Hindlimb muscle (tissue), 1 donor: ENCODE measurements around the gene AMDHD2. TPM values are rescaled to one million over a fixed set of nuclear protein-coding genes. Genes with fewer than 3 reads are reported as not detected.
A peak's percentile ranks its signal among the peaks of the same experiment; 100 is the strongest.
"Not testable (repeated sequence)": the region's sequence is repeated elsewhere in the genome, so short reads cannot be mapped to it uniquely, and the experiment has no call there.

Source experiments
- DNase-seq: peaks from one replicate; pipeline ENCODE4 v3.0.0-alpha.2; 2013
- polyA plus RNA-seq: library from polyadenylated mRNA; unstranded; fragments of 120-200 nt; gene quantifications from one replicate; pipeline ENCODE4 v1.2.1, GENCODE V29; 2013; ENCODE audit not compliant: insufficient read length

The AMDHD2 gene
- polyA plus RNA-seq, 1 donor: 13.2 TPM

DNA sequence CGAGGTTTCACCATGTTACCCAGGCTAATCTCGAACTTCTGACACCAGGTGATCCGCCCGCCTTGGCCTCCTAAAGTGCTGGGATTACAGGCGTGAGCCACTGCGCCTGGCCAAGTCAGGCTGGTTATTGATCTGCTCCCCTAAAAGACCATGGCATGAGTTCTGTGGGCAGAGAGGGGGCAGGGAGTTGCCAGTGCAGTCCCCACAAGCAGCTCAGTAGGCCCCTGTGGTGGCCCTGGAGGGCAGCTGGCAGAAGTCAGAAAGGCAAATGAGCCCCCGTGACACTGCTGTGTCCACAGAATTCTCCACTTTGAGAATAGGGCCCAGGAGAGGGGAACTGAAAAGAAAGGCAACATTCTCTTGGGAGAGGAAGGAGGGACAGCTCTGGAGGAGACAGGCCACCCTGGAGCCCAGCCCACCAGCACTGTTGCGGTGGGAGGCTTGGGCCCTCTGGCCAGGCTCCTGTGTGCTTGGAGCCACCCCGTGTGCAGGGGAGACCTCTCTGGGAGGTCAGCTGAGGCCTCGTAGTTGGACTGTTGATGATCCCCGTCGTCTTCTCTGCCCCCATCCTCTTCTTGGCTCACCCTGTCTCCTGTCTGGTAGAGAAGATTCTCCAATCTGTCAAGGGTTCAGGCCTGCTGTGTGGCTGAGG is 2.1 kb upstream of the AMDHD2 start:
- DNase-seq: no peak

DNA sequence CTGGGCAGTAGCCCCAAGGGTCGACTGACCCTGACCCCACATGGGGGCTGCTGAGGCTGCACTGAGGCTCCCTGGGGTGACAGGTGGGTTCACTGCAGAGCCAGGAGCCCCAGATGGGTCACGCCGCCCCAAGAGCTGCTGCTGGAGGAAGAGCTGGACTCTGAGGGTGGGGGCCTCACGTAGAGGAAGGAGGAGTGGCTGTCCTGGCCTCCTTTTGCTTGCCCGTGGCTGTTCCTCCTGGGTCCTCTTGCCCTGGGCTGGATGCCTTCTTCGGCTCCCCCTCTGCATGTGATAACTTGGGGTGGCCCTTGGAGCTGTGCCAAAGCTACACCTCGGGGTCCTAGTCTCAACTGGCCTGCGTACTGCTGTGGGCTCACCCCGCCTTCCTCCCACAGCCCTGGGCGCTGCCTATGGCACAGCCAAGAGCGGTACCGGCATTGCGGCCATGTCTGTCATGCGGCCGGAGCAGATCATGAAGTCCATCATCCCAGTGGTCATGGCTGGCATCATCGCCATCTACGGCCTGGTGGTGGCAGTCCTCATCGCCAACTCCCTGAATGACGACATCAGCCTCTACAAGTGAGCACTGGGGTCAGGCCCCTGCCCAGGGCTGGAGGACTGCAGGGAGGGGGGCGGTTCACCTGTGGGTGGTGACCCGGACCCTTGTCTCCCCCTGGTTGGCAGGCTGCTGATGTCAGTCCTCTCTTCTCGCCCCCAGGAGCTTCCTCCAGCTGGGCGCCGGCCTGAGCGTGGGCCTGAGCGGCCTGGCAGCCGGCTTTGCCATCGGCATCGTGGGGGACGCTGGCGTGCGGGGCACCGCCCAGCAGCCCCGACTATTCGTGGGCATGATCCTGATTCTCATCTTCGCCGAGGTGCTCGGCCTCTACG is 1.1 kb upstream of the AMDHD2 start:
- DNase-seq: no peak

DNA sequence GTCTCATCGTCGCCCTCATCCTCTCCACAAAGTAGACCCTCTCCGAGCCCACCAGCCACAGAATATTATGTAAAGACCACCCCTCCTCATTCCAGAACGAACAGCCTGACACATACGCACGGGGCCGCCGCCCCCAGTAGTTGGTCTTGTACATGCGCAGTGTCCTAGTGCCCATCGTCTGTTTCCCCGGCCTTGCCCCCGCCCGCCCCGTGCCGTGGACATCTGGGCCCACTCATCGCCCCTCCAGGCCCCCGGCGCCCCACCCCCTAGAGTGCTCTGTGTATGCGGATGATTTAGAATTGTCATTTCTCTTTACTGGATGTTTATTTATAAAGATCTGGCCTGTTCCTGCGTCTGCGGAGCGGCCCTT is 475 bp upstream of the AMDHD2 start:
- no peak for DNase-seq

DNA sequence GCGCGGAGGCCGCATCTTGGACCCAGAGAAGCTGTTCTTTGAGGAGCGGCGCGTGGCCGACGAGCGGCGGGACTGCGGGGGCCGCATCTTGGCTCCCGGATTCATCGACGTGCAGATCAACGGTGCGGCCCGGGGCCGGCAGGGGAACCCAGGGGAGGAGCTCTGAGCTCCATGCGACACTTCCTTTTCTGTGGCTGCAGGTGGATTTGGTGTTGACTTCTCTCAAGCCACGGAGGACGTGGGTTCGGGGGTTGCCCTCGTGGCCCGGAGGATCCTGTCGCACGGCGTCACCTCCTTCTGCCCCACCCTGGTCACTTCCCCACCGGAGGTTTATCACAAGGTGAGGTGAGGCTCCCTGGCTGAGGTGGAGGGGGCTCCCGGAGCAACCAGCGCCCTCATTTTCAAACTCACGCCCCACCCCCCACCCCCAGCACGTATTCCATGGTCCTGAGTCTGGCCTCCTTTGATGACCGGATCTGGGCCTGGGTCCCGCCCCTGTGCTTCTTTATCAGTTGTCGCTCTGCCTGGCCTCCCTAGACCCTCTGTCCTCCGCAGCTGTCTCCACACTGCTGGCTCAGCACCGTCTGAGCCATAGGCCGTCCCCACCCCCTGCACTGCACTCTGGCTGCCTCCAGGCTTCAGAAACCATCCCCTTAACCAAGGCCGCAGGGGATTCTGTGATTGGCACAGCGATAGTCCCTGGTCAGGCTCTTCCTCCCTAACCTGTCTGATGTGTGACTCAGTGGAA is 787 bp downstream of the AMDHD2 start:
- no peak for DNase-seq

DNA sequence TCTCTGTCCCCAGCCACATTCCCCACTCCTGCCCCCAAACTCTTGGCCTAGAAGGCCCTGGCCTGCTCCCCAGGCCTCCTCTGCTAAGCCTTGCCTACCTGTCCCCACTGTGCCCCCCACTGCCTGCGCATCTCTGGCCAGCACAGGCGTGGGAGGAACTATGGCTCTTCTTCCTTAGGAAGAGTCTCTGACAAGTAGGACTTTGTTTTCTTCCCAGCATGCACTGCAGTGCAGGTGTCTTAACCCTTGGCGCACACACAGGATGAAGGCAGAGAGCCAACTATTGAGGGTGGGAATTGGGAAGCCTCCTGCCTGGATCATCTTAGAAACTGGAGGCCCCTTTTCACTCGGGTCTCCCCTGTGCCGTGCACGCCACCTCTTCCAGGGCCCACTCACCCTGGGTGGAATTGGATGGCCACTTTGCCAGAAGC is 3.6 kb downstream of the AMDHD2 start:
- no peak for DNase-seq

DNA sequence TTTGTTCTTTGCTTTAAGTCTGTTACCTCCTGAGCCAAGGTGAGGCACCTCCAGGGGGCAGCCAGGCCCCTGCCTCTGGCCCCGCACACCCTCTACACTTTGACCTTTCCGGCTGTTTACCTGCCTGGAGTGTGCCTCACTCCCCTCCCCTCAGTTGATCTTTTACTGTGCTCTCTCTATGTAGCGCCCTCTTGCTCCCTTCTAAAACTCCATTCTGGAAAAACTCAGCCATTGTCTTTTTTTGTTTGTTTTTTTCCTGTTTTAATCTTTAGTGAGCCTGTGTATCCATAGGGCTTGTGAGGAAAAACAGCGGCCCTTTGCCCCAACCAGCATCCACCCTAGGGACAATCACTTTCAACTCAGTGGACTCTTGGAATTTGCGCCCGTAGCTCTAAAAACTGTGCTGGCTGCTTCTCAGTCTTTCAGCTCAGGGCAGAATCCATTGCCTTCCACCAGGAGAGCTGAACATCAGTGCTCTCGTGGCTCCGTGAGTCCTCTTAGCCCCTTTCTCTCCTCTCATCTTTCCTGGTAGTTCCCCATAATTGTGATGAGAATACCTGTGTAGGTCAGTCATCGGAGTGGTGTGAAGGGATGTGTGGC is 4.3 kb downstream of the AMDHD2 start:
- no peak for DNase-seq

DNA sequence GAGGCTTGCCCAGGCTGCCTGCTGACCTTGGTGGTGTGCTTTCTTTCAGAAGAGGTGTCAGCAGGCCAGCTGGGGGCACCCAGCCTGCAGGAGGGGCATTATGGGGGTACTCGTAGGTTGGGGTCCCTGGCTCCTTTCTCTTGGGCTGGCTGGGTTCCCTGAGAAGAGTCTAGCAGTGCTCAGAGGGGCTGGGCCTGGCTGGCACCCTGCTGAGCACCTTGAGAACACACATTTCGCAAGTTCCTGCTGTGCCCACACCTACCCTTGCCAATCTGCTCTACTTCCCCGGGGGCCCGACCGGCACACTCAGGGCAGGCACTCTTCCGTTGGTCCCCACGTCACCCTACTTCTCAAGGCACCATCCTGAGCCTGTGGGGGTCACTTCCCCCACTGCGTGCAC is 6.0 kb downstream of the AMDHD2 start:
- no peak for DNase-seq

DNA sequence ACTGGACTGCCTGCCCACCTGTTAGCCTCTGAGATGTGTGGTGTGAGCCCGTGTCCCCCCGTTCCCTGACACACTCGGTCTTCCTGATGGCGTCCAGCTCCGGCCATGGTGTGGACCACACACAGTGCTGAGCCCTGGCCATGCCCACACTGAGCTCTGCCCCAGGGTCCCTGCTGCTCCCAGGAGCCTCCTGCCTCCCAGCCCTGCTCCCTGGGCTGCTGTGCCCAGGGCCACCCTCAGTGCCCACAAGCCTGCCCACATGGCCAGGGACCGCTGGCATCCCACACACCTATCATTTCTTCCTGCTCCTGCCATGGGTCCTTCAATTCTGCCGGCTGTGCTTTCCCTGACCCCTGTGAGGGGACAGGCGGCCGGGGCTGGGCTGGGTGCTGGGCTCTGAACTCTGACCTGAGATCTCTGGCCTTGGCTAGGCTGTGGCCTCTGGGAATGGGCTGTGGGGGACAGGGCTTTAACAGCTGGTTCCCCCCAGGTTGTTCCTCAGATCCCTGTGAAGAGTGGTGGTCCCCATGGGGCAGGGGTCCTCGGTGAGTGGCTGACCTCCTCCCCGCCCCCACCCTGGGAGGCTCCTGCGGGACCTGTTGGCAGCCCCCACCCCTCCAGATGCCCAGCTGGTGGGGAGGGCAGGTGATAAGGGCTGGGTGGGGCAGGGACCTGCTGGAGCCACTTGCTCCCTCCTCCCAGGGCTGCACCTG is 7.1 kb downstream of the AMDHD2 start:
- no peak for DNase-seq

DNA sequence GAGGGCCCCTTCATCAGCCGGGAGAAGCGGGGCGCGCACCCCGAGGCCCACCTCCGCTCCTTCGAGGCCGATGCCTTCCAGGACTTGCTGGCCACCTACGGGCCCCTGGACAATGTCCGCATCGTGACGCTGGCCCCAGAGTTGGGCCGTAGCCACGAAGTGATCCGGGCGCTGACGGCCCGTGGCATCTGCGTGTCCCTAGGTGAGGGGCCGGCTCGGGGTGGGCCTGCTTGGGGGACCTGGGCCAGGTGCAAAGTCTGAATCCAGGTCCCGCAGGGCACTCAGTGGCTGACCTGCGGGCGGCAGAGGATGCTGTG is 7.6 kb downstream of the AMDHD2 start:
- DNase-seq: no peak

DNA sequence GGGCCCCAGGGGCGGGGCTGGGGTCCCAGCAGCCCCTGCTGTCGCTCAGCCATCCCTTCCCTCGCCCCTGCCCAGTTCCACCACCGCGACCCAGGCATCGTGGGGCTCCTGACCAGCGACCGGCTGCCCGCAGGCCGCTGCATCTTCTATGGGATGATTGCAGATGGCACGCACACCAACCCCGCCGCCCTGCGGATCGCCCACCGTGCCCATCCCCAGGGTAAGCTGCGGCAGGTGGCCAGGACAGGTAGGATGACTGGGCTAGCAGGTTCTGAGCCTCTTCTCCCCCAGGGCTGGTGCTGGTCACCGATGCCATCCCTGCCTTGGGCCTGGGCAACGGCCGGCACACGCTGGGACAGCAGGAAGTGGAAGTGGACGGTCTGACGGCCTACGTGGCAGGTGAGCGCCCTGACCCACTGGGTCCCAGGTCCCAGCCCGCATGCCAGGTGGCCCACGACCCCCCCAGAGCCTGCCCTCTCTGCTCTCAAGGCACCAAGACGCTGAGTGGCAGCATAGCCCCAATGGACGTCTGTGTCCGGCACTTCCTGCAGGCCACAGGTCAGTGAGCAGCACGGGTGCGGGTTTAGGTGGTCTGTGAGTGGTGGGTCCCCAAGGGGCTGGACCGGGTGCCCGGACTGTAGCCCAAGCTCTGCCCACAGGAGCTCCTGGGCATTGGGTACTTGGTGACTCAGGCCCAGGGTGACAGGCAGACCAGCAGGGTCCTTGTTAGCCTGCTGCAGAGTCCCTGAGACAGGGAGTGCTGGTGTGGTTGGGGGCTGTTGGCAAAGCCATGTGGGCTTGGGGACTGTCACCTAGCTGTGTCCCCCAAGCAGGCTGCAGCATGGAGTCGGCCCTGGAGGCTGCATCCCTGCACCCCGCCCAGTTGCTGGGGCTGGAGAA is 8.2 kb downstream of the AMDHD2 start:
- no peak for DNase-seq

DNA sequence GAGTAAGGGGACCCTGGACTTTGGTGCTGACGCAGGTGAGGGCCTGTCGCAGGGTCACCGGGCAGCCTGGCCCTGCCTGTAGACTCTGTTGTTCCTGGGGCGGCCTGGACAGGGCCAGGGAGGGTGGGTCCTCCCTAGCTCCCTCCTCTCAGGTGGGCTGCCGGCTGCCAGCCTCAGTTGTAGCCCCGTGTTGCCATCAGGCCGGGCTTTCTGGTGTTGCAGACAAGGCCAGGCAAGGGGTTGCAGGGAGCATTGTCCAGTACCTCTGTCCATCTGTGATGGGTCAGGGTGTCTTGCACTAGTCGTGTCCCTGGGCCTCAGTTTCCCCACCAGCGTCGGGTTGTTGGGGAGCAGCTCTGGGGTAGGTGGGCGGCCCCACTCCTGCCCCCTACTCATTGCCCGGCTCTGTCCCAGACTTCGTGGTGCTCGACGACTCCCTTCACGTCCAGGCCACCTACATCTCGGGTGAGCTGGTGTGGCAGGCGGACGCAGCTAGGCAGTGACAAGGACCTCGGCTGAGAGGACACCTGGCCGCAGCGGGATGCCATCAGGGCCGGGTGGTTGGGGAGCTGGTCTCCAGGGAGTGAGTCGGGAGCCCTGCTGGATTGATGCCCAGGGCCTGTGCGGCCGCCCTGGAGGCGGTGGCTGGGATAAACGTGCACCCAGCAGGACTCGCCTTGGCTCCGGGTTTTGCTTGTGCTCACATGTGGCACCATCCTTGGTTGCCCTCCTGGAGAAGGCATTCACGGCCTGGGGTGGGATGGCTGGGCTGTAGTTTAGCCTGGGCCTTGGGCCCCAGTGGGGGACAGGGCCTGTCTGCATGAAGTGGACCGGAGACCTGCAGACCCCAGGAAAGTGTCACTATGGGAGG is 9.1 kb downstream of the AMDHD2 start:
- DNase-seq: no peak

DNA sequence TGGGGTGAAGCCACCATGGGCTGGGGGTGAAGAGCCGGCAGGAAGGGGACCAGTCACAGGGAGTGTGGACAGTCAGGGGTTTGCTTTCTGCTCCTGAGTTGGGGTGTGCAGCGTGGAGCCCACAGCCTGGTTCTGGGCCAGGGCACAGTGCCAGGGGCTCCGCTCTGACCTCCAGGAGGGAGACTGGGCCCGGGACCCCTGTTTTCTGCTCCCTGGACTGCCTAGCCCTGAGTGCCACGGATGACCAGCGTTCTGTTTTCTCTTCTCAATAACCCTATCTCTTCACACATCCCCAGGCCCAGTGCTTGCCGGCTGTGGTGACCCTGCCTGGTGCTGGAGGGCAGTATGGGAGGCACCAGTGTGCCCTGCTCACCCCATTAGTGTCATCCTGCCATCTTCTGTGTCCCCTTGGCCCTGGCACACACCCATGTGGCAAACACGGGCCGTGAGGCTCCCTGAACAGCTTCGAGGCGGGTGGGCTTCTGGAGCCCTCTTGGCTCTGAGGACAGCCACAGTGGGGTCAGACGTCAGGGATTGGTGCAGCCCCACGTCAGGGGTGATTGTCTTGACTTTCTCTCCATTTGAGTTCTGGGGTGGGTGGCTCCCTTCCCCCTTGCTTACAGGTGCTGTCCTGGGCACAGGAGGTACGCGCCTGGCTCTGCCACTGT is 9.9 kb downstream of the AMDHD2 start:
- DNase-seq: no peak

DNA sequence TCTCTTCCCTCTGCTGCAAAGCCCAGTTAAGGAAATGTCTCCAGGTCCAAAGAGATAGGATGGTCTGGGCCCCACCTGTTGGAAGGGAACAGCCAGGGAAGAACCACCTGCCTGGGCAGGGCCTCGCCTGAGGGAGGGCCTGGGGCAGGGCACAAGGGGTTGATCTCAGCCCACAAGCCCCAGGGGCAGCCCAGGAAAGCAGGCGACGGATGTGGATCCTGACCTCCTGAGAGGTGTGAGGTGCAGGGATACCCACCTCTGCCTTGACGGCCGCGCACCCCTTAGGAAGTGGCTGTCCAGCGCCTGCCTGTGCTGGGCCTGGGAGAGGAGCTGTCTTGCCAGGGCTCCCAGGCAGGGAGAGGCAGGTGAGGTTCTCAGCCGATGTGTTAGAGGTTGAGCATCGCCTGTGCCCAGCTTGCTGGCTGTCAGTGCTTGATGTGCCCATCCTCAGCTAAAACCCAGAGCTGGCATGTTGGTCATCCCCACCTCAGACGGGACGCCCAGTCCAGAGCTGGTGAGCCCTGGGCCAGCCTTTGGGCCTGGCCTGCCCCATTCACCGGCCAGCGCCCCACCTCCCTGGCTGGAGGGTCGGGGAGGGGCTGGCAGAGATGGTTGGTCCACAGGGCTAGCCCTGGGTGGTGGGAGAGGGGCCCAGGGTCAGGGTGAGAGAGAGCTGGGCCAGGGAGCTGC is 10.6 kb downstream of the AMDHD2 start:
- DNase-seq: no peak

DNA sequence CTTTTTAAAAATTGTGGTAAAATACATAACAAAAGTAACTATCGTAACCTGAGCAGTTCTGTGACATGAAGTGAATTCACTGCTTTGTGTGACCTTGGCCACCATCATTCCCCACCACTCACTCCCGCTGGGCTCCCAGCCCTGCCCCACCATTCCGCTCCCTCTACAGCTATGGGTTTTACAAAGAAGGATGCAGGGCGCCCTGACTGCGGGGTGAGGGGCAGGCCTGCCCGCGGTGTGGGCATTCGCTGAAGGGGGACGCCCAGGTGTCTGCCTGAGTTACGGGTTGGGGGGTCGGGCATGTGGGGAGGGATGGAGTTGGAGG is 11.2 kb downstream of the AMDHD2 start, which contains the start of gene CEMP1:
Gene CEMP1, minus strand, starts transcription at position 38 of the 325 bp plus-strand sequence. CDS start 335 bp downstream, outside the sequence.
- no peak for DNase-seq

DNA sequence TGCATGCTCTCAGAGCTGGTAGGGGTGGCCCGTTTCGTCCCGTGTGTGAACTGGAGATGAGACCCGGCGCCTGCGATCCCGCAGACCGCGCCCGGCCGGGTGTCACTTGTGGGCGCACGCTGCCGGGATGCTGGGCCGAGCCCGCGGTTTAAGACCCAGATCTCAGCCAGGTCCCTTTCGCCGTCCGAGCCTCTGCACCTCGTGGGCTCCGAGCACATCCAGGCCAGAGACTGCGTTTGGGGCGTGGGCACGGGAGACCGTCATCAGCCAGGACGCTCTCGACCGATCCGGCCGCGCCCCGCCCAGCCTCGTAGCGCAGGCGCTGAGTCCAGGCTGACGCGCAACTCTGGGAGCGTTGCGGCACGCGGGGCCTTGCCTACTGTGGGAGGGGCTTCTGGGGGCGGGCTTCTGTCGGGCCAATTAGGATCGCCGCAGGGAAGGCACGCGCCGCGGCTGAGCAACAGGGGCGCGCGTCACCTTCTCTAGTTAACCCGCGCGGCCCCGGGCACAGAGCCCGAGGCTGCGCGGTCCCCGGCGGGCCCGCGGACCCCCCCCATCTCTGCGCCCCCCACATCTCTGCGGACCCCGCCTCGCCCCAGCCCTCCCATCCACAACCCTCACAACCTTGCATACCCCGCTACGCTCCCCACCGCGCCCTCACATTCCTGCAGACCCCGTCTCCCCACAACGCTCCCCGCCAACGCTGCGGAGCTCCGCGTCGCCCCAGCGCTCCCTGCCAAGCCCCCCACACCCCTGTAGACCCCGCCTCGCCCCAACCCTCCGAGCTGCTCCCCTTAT is 11.7 kb downstream of the AMDHD2 start:
- DNase-seq: peak; percentile 99

DNA sequence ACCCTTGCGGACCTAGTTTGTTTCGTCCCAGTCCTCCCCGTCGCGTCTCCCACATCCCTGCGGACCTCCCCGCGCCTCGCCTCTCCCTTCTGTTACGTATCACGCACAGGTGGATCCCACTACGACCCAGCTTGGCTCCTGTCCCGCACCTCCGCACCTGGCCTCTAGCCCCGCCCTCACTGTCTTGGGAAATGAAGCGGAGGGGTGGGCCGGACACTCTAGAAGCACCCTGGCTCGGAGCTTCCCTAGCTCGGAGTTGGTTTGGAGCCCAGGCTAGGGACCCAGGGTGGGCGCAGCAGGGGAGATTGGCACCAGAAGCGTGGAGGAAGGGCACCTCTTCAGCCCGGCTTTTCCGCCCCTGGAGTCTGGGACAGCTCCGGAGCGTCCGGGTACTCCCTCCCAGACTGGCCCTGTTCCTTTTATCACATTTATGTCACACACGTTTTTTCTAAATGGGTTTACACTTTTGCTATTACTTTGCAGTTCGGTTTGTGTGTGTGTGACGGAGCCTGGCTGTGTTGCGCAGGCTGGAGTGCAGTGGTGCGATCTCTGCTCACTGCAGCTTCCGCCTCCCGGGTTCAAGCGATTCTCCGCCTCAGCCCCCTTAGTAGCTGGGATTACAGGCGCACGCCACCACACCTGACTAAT is 12.4 kb downstream of the AMDHD2 start:
- DNase-seq: peak; percentile 53

DNA sequence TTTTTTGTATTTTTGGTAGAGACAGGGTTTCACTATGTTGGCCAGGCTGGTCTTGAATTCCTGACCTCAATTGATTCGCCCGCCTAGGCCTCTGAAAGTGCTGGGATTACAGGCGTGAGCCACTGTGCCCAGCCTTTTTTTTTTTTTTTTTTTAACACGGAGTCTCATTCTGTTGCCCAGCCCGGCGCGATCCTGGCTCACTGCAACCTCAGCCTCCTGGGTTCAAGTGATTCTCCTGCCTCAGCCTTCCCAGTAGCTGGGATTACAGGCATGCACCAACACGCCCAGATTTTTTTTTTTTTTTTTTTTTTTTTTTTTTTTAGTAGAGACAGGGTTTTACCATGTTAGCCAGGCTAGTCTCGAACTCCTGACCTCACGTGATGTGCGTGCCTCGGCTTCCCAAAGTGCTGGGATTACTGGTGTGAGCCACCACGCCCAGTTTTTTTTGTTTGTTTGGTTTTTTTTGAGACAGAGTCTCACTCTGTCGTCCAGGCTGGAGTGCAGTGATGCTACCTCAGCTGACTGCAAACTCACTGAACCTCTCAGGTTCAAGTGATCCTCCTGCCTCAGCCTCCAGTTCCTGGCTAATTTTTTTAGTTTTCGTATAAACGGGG is 13.1 kb downstream of the AMDHD2 start:
- not testable (repeated sequence) for DNase-seq
